ENCODE results near the gene PPM1F.
"Not testable (repeated sequence)": the region's sequence is repeated elsewhere in the genome, so short reads cannot be mapped to it uniquely, and the experiment has no call there.

PPM1F gene

DNA sequence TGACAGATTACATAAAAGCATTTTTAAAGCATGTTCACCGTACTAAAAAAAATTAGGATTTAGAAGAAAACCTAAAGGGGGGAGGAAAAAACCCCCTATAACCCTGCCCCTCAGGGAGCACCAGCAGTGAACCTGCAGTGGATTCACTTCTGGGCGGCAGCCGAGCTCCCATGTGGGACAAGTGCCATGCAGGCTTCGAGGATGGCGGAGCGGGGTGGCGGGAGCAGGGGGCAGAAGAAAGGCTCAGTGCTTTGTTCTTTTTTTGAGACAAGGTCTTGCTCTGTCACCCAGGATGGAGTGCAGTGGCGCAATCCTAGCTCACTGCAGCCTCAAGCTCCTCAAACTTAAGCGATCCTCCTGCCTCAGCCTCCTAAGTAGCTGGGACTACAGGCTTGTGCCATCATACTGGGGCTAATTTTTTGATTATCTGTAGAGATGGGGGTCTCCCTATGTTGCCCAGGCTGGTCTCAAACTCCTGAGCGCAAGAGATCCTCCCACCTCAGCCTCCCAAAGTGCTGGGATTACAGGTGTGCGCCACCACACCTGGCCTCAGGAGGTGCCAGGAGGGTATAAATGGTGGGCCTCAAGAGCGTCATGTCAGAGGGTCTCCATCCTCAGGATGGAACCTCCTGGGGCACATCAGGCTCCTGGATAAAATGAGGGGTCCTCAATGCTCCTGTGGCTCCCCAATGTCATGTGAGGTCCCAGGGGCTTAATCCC, 34.0 kb downstream of the PPM1F start:
- no peak for DNase-seq

DNA sequence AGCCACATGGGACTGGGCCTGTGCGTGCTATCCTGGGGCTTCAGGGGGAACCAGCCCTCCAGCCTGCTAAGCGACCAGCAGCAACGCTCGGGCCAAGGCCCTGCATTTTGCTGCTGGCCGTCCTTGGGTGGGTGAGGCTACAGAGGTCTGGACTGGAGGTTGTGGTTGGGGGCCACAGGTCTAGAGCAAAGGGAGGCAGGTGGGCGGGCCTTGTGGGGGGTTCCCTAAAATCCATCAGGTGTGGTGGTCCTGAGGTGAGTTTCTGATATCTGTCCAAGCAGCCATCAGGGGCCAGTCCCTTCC, 34.7 kb downstream of the PPM1F start:
- DNase-seq: no peak

- no peak for DNase-seq
Measured at GRCh38 chr22:21917181-21917958, 35.3 kb downstream of the PPM1F start.

DNA sequence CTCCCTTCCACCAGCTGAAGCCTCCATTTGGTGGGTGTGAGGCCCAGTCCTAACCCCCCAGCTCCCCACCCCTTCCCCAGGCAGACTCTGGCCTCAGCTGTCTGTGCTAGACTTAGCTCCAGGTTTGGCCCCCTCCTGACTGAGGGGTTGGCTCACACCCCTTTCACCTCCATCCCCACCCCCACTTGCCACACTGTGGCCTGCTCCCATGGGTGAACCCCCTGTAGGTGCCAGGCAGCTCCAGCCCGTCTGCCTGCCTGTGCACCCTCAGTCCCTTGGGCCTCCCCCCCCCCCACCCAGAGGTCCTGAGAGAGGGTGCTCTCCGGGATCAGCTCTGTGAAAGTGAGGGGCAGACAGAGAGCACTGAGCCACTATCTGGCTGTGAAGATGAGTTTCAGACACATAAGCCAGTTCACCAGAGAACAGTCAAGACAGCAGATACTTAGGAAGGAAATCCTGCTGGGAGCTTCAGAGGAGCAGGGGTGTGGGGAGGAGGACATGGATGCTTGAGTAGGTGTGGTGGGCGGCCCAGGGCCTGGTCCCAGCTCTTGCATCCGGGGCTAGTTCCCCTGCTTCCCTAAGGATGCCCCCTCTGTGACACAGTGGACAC, 36.2 kb downstream of the PPM1F start:
- no peak for DNase-seq

DNA sequence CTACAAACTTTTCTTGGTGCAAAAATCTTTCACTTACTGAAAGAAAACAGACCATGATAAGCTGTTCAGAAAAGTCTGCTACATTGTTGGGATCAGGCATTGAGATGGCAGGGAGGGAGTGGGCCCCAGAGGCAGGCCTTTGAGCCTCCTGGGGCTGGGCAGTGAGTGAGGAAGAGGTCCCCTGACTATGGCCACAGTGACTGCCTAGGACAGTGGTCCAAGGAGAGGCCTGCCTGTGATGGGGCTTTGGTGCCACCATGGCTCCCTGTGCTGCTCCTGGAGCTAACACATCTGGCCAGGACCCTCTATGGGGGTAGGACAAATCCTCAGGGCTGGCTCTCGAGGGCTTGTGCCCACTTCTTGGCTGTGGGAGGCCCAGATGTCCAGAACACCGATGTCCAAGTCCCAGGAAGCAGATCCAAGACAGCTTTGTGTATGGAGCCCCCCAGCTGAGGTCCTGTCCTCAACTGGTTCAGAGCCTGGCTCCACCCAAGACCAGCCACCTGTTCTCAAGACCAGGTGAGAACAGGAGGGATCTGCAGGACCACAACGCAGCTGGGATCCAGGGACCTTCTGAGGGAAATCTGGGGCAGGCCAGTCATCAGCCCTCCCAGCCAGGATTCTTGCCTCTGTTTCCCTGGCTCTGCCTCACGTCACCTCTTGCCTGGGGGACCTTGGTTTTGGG, 36.9 kb downstream of the PPM1F start:
- no peak for DNase-seq

GRCh38 chr22:21914033-21914642, 38.5 kb downstream of the PPM1F start:
- not testable (repeated sequence) for DNase-seq

DNA sequence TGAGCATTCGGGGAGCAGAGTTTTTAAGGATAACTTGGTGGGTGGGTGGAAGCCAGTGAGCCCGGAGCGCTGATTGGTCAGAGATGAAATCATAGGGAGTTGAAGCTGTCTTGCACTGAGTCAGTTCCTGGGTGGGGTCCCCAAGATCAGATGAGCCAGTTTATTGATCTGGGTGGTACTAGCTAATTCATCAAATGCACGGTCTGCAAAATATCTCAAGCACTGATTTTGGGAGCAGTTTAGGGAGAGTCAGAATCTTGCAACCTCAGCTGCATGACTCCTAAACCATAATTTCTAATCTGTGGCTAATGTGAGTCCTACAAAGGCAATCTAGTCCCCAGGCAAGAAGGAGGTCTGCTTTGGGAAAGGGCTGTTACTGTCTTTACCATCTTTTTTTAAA, 42.3 kb downstream of the PPM1F start:
- DNase-seq: not testable (repeated sequence)

DNA sequence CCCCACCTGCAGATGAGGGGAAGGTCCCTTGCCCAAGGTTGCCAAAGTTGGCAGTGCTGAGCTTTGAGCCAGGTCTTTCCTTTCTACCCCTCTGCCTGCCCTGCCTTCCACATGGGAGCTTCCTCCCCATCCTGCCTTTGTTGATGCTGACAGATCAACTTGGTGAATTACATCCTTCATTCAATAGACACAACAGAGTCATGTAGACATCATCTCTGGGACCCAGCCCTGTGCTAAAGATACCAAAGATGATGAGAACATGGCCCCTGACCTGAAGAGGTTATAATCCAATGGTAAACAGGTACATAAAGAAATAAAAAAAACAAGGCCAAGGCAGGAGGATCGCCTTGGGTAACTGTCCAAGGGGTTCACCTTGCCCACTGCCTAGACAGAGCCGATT, 42.8 kb downstream of the PPM1F start:
- DNase-seq: no peak

GRCh38 chr22:21907638-21908522, 44.8 kb downstream of the PPM1F start:
- DNase-seq: no peak

GRCh38 chr22:21905234-21905633, 47.4 kb downstream of the PPM1F start:
- DNase-seq: not testable (repeated sequence)

DNA sequence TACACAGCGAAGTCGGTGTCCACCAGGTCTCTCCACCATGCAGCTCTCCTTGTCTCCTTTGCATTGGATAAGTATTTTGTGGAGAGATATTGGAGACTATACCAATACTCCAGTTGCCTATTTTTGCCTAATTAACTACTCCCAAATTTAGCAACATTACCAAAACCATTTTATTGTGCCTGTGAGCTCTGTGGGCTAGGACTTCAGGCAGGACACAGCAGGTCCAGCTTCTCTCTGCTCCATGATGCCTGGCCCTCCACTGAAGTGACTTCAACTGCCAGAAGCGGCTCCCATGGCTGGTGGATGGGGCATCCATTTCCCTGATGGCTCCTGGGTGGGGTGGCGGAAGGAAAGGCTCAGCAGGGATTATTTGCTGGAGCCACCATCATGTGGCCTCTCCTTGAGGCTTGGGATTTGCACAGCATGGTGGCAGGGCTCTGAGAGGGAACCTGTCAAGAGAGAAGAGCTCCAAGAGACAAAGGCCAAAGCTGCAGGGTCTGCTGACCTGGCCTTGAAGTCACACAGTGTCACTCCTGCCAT, 48.3 kb downstream of the PPM1F start:
- DNase-seq: no peak

GRCh38 chr22:21903283-21903682, 49.4 kb downstream of the PPM1F start:
- DNase-seq: no peak

DNA sequence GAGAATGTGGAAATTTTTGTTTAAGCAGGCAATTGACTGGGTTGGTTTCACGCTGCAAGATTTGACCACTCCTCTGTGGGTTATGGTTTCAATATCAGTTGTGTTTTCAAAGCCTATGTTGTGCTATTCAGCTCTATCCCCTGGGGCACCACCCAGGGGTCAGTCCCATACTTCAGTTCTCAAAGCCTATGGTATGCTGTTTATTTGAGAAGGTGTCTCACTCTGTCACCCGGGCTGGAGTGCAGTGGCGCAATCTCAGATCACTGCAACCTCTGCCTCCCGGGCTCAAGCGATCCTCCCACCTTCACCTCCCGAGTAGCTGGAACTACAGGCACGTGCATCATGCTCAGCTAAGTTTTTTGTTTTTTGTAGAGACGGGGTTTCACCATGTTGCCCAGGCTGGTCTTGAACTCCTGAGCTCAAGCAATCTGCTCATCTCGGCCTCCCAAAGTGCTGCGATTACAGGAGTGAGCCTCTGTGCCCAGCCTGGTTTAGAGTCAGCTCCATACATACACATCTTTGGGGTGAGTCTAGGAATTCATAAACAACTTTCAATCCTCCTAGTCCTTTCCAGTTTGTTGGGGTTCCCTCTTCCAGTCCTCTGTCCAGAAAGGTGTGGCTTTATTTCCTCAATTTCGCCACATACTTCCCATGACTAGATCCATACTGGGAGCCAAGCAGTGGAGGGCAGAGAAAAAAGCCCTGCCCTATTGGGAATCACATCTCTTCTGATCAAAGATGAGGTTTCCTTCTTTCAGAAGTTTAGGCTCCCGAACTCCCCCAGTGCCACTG, 50.2 kb downstream of the PPM1F start:
- no peak for DNase-seq

- no peak for DNase-seq
Measured at GRCh38 chr22:21898354-21898896, 54.2 kb downstream of the PPM1F start.

GRCh38 chr22:21896951-21897513, 55.6 kb downstream of the PPM1F start:
- no peak for DNase-seq

DNA sequence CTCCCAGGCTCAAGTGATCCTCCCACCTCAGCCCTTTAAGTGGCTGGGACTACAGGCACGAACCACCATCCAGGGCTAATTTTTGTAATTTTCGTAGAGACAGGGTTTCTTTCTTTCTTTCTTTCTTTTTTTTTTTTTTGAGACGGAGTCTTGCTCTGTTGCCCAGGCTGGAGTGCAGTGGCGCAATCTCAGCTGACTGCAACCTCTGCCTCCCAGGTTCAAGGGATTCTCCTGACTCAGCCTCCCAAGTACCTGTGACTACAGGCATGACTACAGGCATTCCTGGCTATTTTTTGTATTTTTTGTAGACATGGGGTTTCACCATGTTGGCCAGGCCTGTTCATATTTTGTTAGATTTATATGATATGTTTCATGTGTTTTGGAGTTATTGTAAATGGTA, 56.4 kb downstream of the PPM1F start:
- DNase-seq: not testable (repeated sequence)

DNA sequence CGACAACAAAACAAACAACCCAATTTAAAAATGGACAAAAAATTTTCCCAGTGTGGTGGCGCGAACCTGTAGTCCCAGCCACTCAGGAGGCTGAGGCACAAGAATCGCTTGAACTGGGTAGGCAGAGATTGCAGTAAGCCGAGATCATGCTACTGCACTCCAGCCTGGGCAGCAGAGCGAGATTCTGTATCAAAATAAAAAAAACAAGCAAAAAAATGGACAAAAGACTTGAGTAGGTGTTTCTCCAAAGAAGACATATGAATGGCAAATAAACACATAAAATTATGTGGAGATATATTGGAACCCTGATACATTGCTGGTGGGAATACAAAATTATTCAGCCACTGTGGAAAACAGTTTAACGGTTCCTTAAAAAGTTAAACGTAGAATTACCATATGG, 57.8 kb downstream of the PPM1F start:
- no peak for DNase-seq

DNA sequence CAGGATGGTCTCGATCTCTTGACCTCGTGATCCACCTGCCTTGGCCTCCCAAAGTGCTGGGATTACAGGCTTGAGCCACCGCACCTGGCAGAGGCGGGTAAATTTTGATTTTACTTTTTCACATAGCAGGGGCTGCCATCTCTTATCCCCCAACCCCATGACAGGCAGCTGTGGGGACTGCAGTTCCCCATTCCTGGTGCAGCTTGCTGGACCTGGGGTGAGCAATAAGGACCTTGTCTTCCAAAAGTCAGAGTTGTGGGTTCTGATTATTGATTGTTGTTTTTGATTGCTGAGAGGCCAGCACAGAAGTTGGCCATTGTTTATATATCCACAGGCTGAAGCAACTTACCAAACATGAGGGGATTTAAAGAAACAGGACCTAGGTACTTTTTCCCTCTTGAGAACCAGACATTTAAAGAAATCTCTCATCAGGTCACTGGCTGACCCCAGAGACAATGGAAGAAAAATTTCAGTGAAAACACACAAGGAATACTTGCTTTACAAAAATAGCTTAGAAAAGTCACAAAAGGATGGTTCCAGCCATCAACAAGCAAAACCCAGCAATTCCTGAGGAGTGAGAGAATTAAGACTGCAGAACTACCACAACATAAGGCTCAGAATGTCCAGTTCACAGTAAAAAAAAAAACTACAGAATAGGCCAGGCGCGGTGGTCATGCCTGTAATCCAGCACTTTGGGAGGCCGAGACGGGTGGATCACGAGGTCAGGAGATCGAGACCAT, 63.2 kb downstream of the PPM1F start:
- DNase-seq: no peak

DNA sequence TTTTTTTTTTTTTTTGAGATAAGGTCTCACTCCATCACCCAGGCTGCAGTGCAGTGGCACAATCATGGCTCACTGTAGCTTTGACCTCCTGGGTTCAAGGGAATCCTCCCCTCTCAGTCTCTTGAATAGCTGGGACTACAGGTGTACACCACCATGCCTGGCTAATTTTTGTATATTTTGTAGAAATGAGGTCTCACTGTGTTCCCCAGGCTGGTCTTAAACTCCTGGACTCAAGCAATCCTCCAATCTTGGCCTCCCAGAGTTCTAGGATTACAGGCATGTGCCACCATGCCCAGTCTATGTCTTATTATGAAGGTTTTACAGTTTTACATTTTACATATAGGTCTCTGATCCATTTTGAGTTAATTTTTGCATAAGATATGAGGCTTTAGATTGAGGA, 64.8 kb downstream of the PPM1F start:
- no peak for DNase-seq

DNA sequence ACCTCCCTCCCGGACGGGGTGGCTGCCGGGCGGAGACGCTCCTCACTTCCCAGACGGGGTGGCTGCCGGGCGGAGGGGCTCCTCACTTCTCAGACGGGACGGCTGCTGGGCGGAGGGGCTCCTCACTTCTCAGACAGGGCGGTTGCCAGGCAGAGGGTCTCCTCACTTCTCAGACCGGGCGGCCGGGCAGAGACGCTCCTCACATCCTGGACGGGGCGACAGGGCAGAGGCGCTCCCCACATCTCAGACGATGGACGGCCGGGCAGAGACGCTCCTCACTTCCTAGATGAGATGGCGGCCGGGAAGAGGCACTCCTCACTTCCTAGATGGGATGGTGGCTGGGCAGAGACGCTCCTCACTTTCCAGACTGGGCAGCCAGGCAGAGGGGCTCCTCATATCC, 68.7 kb downstream of the PPM1F start:
- not testable (repeated sequence) for DNase-seq

All from 8988T (cell line).